ENCODE results near the gene TPTE.
"Not testable (repeated sequence)": the region's sequence is repeated elsewhere in the genome, so short reads cannot be mapped to it uniquely, and the experiment has no call there.

TPTE gene

GRCh38 chr21:10617133-10617752 lies 95.9 kb downstream of the TPTE start:
- not testable (repeated sequence) for DNase-seq

GRCh38 chr21:10627316-10627863 lies 106.0 kb downstream of the TPTE start:
- DNase-seq = no peak

- DNase-seq = not testable (repeated sequence)
Observed at GRCh38 chr21:10629239-10629638, 107.9 kb downstream of the TPTE start.

- DNase-seq = not testable (repeated sequence)
Observed at GRCh38 chr21:10630829-10631228, 109.4 kb downstream of the TPTE start.

GRCh38 chr21:10631316-10631715 lies 109.9 kb downstream of the TPTE start:
- DNase-seq = not testable (repeated sequence)

GRCh38 chr21:10638144-10638543 lies 116.8 kb downstream of the TPTE start:
- DNase-seq = not testable (repeated sequence)

GRCh38 chr21:10639123-10639522 lies 117.7 kb downstream of the TPTE start:
- DNase-seq = no peak

GRCh38 chr21:10639746-10640145 lies 118.4 kb downstream of the TPTE start:
- not testable (repeated sequence) for DNase-seq

- no peak for DNase-seq
Observed at GRCh38 chr21:10640446-10640845, 119.1 kb downstream of the TPTE start.

- DNase-seq = no peak
Observed at GRCh38 chr21:10641107-10641506, 119.7 kb downstream of the TPTE start.

- not testable (repeated sequence) for DNase-seq
Observed at GRCh38 chr21:10645667-10646066, 124.3 kb downstream of the TPTE start.

GRCh38 chr21:10649350-10650149 lies 128.2 kb downstream of the TPTE start:
- DNase-seq = not testable (repeated sequence)

- not testable (repeated sequence) for DNase-seq
Observed at GRCh38 chr21:10650297-10650696, 128.9 kb downstream of the TPTE start.

All from SHP77 treated with DMSO at 0.1 percent for 48 hours (cell line).